Inflammatory macrophage (primary cell): ENCODE results near the gene HIP1R.
"Not testable (repeated sequence)": the region's sequence is repeated elsewhere in the genome, so short reads cannot be mapped to it uniquely, and the experiment has no call there.

Experiments
- DNase-seq, 2 donors: peaks; one replicate each; pipeline ENCODE4 v3.0.0-alpha.2; 2020 to 2022

The HIP1R gene

DNA sequence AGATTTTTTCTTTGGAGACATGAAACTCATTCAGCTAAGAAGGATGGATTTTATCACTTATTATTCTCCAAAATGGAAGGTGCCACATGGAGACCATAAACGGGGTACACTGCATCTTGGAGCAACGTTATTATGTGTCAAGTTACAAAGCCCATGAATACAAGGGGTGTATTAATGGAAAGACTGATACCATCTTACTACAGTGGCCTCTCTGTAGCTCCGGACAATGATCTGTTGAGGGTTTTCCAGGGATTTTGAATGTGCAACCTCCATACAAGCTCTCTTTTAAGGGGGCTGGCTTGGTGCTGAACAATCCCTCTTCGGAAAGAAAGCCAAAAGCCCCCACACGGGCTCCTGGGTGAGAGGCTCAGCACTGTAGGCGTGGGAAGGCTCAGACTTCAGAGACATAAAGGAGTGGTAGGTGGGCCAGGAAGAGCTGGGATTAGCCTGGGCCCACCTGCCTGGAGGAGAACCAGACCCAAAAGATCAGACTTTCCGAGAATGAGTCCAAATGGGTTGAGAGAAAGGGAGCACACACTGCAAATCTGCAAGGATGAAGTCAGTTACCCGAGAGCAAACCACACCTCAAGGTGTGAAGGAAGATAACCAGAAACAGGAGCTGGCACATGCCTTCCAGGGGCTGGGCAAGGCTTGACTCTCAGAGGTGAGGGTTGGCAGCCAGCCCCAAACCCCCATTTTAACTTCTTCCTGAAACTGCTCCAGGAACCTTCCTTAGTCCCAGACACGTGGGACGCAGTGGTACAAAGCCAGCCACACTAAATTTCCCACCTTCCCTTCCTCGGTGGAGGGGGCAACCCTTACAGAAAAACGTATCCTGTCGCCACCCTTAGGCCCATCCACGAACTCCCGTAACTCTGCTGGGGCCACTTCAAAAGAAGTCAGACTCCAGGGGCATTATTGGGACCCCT lies 59.2 kb downstream of the HIP1R start:
- no peak for DNase-seq

- DNase-seq, result peak in 1 of 2 donors; percentile 14
Measured at GRCh38 chr12:122895320-122895703, 60.1 kb downstream of the HIP1R start.

GRCh38 chr12:122895704-122896636 lies 60.7 kb downstream of the HIP1R start, which contains the start of gene VPS37B:
TSS of gene VPS37B (minus strand) at chr12:122896124. CDS start at chr12:122896062, 62 bp downstream.
- peak; percentile 90 for DNase-seq

DNA sequence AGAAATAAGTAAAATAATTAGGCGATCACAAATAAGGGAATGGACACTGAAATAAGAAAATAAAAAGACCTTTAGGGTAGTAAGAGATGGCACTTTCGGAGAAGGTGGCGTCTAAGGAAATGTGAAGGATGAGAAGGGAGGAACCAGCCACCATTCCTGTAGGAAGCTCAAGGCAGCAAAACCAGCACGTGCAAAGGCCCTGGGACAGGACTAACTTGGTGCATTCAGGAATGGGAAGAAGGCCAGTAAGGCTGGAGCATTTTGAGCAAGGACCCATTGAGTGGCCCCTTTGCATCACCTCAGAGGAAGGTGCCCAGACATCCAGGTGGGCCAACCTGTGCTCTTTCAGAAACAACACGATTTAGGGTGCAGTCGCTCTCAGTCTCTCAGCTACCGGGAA lies 61.4 kb downstream of the HIP1R start:
- no peak for DNase-seq

GRCh38 chr12:122899887-122900286 lies 64.6 kb downstream of the HIP1R start:
- no peak for DNase-seq

GRCh38 chr12:122902854-122903692 lies 67.8 kb downstream of the HIP1R start:
- peak in 1 of 2 donors; percentile 36 for DNase-seq

DNA sequence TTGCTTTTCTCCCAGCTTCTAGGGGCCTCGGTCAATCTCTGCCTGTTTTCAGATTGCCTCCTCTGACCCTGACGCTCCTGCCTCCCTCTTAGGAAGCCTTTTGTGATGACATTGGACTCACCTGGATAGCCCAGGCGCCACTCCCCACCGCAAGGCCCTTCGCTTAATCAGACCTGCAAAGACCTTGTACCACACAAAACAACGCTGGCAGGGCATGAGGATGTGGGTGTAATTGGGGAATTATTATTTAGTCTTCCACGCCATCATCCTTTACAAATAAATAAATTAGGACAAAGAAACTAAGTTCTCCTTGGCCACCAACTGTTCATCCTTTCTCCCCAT lies 68.4 kb downstream of the HIP1R start:
- DNase-seq, result no peak

DNA sequence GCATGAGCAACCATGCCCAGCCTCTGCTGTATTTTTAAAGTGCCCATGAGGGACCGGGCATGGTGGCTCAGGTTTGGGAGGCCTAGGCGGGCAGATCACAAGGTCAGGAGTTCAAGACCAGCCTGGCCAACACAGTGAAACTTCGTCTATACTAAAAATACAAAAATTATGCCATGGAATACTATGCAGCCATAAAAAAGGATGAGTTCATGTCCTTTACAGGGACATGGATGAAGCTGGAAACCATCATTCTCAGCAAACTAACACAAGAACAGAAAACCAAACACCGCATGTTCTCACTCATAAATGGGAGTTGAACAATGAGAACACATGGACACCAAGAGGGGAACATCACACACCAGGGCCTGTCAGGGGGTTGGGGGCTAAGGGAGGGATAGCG lies 70.0 kb downstream of the HIP1R start:
- DNase-seq, result not testable (repeated sequence)

DNA sequence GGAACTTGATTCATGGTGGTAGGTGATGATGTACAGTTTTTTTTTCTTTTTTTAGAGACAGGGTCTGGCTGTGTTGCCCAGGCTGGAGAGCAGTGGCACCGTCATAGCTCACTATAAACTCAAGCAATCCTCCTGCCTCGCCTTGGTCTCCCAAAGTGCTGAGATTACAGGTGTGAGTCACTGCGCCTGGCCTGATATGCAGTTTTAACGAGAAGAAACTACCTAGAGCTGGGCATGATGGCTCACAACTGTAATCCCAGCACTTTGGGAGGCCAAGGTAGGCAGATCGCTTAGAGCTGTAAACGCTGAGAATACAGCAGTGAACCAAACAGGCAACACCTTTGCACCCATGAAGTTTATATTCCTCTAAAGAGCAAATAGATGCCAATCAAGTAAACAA lies 73.7 kb downstream of the HIP1R start:
- no peak for DNase-seq

GRCh38 chr12:122909442-122910288 lies 74.4 kb downstream of the HIP1R start:
- DNase-seq, result no peak
